Erythroblast (primary cell): ENCODE data around the gene PDIA5.

Experiments used
- GATA1 ChIP-seq: IDR thresholded peaks from 2 replicates; pipeline ENCODE4 v1.6.1; 2011; ENCODE audit warnings: low read depth, mild to moderate bottlenecking, control low read depth, low read length, moderate library complexity
- POLR2A ChIP-seq: IDR thresholded peaks from 2 replicates; pipeline ENCODE4 v1.6.1; 2011; ENCODE audit warnings: mild to moderate bottlenecking, low read length

GRCh38 chr3:123129092-123129491 is 62.3 kb downstream of the PDIA5 start:
- TF ChIP-seq POLR2A = no peak
- TF ChIP-seq GATA1 = no peak
